ENCODE measurements around the gene DGKK.

DNA sequence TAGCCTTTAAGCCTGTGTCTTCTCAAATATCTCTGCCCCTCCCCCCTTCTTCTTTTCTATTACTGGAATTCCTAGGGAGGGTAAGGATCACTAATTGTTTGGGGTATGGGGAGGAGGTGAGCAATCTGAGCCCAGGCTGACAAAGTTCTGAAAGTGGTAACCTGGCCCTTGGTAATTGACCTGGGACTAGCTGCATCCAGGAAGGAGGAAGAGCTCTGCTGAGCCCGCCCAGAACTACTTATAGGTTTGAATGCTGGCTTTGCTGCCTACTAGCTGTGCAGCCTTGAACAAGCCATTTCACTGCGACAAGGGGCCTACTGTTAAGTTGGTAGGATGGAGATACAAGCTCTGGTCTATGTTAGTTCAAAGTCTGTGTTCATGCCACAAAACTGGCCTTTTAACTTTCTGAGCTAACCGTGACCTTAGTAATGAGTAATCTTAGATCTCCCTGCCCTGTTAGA lies 37.8 kb downstream of the DGKK start:
- TF ChIP-seq, protein P1, sequence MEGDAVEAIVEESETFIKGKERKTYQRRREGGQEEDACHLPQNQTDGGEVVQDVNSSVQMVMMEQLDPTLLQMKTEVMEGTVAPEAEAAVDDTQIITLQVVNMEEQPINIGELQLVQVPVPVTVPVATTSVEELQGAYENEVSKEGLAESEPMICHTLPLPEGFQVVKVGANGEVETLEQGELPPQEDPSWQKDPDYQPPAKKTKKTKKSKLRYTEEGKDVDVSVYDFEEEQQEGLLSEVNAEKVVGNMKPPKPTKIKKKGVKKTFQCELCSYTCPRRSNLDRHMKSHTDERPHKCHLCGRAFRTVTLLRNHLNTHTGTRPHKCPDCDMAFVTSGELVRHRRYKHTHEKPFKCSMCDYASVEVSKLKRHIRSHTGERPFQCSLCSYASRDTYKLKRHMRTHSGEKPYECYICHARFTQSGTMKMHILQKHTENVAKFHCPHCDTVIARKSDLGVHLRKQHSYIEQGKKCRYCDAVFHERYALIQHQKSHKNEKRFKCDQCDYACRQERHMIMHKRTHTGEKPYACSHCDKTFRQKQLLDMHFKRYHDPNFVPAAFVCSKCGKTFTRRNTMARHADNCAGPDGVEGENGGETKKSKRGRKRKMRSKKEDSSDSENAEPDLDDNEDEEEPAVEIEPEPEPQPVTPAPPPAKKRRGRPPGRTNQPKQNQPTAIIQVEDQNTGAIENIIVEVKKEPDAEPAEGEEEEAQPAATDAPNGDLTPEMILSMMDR (optimal IDR thresholded peaks at IDR 0.05 in 1 of 3, IDR thresholded peaks at IDR 0.05 in 1 of 3, conservative IDR thresholded peaks at IDR 0.05 in 1 of 3; ENCODE audit: extremely low read depth in 1 of 3, insufficient read depth in 2 of 3, low read length in 3 of 3) = no peak
- no peak for TF ChIP-seq EZH2 (IDR thresholded peaks at IDR 0.05; ENCODE audit: low read length)
